Measurements from ENCODE around the gene RPP25.
"Not testable (repeated sequence)": the region's sequence is repeated elsewhere in the genome, so short reads cannot be mapped to it uniquely, and the experiment has no call there.

Gene RPP25

GRCh38 chr15:74963213-74963612, 6.6 kb upstream of the RPP25 start:
- no peak for DNase-seq (ENCODE audit: insufficient read length, low spot score)
- FAIRE-seq = no peak

GRCh38 chr15:74962671-74963070, 6.1 kb upstream of the RPP25 start:
- FAIRE-seq = no peak
- no peak for DNase-seq (ENCODE audit: insufficient read length, low spot score)

- no peak for FAIRE-seq
- no peak for DNase-seq (ENCODE audit: insufficient read length, low spot score)
These were observed 5.6 kb upstream of the RPP25 start for GRCh38 chr15:74962219-74962618.

- FAIRE-seq = no peak
- no peak for DNase-seq (ENCODE audit: insufficient read length, low spot score)
These were observed 5.0 kb upstream of the RPP25 start for GRCh38 chr15:74961616-74962015.

GRCh38 chr15:74960995-74961588, 4.5 kb upstream of the RPP25 start:
- no peak for DNase-seq (ENCODE audit: insufficient read length, low spot score)
- no peak for FAIRE-seq

- DNase-seq (ENCODE audit: insufficient read length, low spot score) = no peak
- no peak for FAIRE-seq
These were observed 3.7 kb upstream of the RPP25 start for GRCh38 chr15:74960286-74960685.

GRCh38 chr15:74959586-74959939, 3.0 kb upstream of the RPP25 start:
- FAIRE-seq = no peak

GRCh38 chr15:74958908-74959585, 2.5 kb upstream of the RPP25 start:
- DNase-seq (ENCODE audit: insufficient read length, low spot score) = no peak
- no peak for FAIRE-seq

More at GRCh38 chr15:74959586-74959939, 3.0 kb upstream of the RPP25 start:
- no peak for DNase-seq (ENCODE audit: insufficient read length, low spot score)

GRCh38 chr15:74958320-74958907, 1.8 kb upstream of the RPP25 start:
- DNase-seq (ENCODE audit: insufficient read length, low spot score) = no peak
- no peak for FAIRE-seq

- no peak for DNase-seq (ENCODE audit: insufficient read length, low spot score)
- no peak for FAIRE-seq
These were observed 984 bp upstream of the RPP25 start for GRCh38 chr15:74957476-74958035.

GRCh38 chr15:74955796-74956647, 550 bp downstream of the RPP25 start:
- FAIRE-seq = no peak

GRCh38 chr15:74955017-74955416, 1.6 kb downstream of the RPP25 start:
- FAIRE-seq = no peak
- no peak for DNase-seq (ENCODE audit: insufficient read length, low spot score)

More at GRCh38 chr15:74955796-74956647, 550 bp downstream of the RPP25 start:
- DNase-seq (ENCODE audit: insufficient read length, low spot score) = peak; percentile 53

GRCh38 chr15:74954515-74954914, 2.1 kb downstream of the RPP25 start:
- no peak for DNase-seq (ENCODE audit: insufficient read length, low spot score)
- FAIRE-seq = no peak

GRCh38 chr15:74951006-74951405, 5.6 kb downstream of the RPP25 start:
- DNase-seq (ENCODE audit: insufficient read length, low spot score) (no peak), FAIRE-seq (no peak)

GRCh38 chr15:74950078-74950908, 6.3 kb downstream of the RPP25 start:
- DNase-seq (ENCODE audit: insufficient read length, low spot score) (no peak), FAIRE-seq (peak; percentile 86)

- DNase-seq (ENCODE audit: insufficient read length, low spot score) (peak; percentile 78), FAIRE-seq (peak; percentile 90)
These were observed 18.8 kb downstream of the RPP25 start, which contains the start of gene COX5A for GRCh38 chr15:74937590-74938371. COX5A (minus strand) TSS chr15:74938073; CDS start chr15:74938014, 59 bp downstream.

GRCh38 chr15:74937272-74937589, 19.3 kb downstream of the RPP25 start:
- FAIRE-seq (peak; percentile 18), DNase-seq (ENCODE audit: insufficient read length, low spot score) (no peak)

GRCh38 chr15:74935193-74935592, 21.4 kb downstream of the RPP25 start:
- not testable (repeated sequence) for FAIRE-seq; DNase-seq (ENCODE audit: insufficient read length, low spot score)

GRCh38 chr15:74933573-74933972, 23.0 kb downstream of the RPP25 start:
- DNase-seq (ENCODE audit: insufficient read length, low spot score) (no peak), FAIRE-seq (peak; percentile 14)
